ENCODE results near the gene FGF8.
A peak's percentile ranks its signal among the peaks of the same experiment; 100 is the strongest.

FGF8 gene

GRCh38 chr10:101725296-101726114 lies 50.4 kb downstream of the FGF8 start:
- peak in 1 of 2 experiments; percentile 3 for DNase-seq

GRCh38 chr10:101724446-101724845 lies 51.5 kb downstream of the FGF8 start:
- no peak for DNase-seq

- no peak for DNase-seq
Observed at GRCh38 chr10:101723176-101723575, 52.7 kb downstream of the FGF8 start.

GRCh38 chr10:101721806-101722205 lies 54.1 kb downstream of the FGF8 start:
- no peak for DNase-seq

GRCh38 chr10:101720606-101721230 lies 55.2 kb downstream of the FGF8 start:
- DNase-seq, result no peak

All from NCI-H526 (cell line).